GM12891 (cell line): ENCODE results near the gene CHD9NB.

Experiments
- PAX5 ChIP-seq: IDR thresholded peaks from 2 replicates; pipeline ENCODE4 v1.6.1; 2011; ENCODE audit warnings: low read length, moderate library complexity, mild to moderate bottlenecking; ENCODE audit not compliant: insufficient read depth, severe bottlenecking
- POLR2A ChIP-seq: IDR thresholded peaks from 2 replicates; pipeline ENCODE4 v1.6.1; 2011; ENCODE audit warnings: low read depth, low read length, control low read depth
- POLR2AphosphoS5 ChIP-seq: IDR thresholded peaks from 2 replicates; pipeline ENCODE4 v1.6.1; 2011; ENCODE audit warnings: low read depth, low read length, control low read depth
- SPI1 ChIP-seq: IDR thresholded peaks from 2 replicates; pipeline ENCODE4 v1.6.1; 2011; ENCODE audit warnings: low read depth, low read length, control low read depth
- TAF1 ChIP-seq: IDR thresholded peaks from 2 replicates; pipeline ENCODE4 v1.6.1; 2011; ENCODE audit warnings: low read depth, low read length, control low read depth

GRCh38 chr16:53036066-53036465 is 16.6 kb downstream of the CHD9NB start:
- no peak for TF ChIP-seq TAF1
- TF ChIP-seq POLR2A = no peak
- no peak for TF ChIP-seq POLR2AphosphoS5
- no peak for TF ChIP-seq SPI1
- no peak for TF ChIP-seq PAX5
